Keratinocyte (primary cell): ENCODE data around the gene PDRG1. TPM values are rescaled to one million over a fixed set of nuclear protein-coding genes. Genes with fewer than 3 reads are reported as not detected.

Experiments used
- DNase-seq: peaks from one replicate; pipeline ENCODE4 v3.0.0-alpha.2; 2011; ENCODE audit warnings: low read depth, missing footprints, low spot score
- FAIRE-seq: peaks from 2 replicates; lab custom pipeline; 2011; peaks lifted over from hg19 to GRCh38; lab: Jason Lieb, UNC
- H2AFZ ChIP-seq: 2 replicates; pipeline ENCODE4 v1.6.0; 2012; ENCODE audit warnings: low read length, control low read depth, inconsistent platforms; ENCODE audit not compliant: control insufficient read depth
- H3K27ac ChIP-seq: 2 replicates; pipeline ENCODE4 v1.5.1; 2011; ENCODE audit warnings: low read length; ENCODE audit not compliant: control insufficient read depth, insufficient read depth
- H3K27me3 ChIP-seq: 3 replicates; pipeline ENCODE4 v1.6.0; 2011; ENCODE audit warnings: low read length; ENCODE audit not compliant: control insufficient read depth, insufficient read depth; ENCODE audit errors: extremely low read depth
- H3K36me3 ChIP-seq, 2 experiments: 2 replicates in 1 of 2; 3 replicates in 1 of 2; pipeline ENCODE4 v1.5.1; 2011; ENCODE audit warnings: low read length in 2 of 2, mild to moderate bottlenecking in 1 of 2; ENCODE audit not compliant: control insufficient read depth in 2 of 2, insufficient read depth in 2 of 2; ENCODE audit errors: extremely low read depth in 1 of 2
- H3K4me1 ChIP-seq: 3 replicates; pipeline ENCODE4 v1.5.1; 2011; ENCODE audit warnings: low read length; ENCODE audit not compliant: control insufficient read depth, insufficient read depth; ENCODE audit errors: extremely low read depth
- H3K4me2 ChIP-seq: 3 replicates; pipeline ENCODE4 v1.6.0; 2011; ENCODE audit warnings: low read depth, low read length; ENCODE audit not compliant: control insufficient read depth, insufficient read depth; ENCODE audit errors: extremely low read depth
- H3K4me3 ChIP-seq, 3 experiments: fragments of 200-600 bp in 1 of 3; sonication (generic) in 1 of 3; 2 replicates in 2 of 3; 3 replicates in 1 of 3; pipeline ENCODE4 v1.5.1; 2011 to 2016; ENCODE audit warnings: low read length in 3 of 3, mild to moderate bottlenecking in 3 of 3, control low read depth in 2 of 3, inconsistent platforms in 1 of 3, low read depth in 1 of 3, mixed read lengths in 1 of 3, mixed run types in 1 of 3, moderate library complexity in 1 of 3; ENCODE audit not compliant: control insufficient read depth in 2 of 3, insufficient read depth in 2 of 3; ENCODE audit errors: extremely low read depth in 1 of 3
- H3K79me2 ChIP-seq: 2 replicates; pipeline ENCODE4 v1.6.0; 2012; ENCODE audit warnings: low read length; ENCODE audit not compliant: control insufficient read depth, insufficient read depth
- H3K9ac ChIP-seq: 3 replicates; pipeline ENCODE4 v1.6.0; 2011; ENCODE audit warnings: low read length; ENCODE audit not compliant: control insufficient read depth, insufficient read depth; ENCODE audit errors: extremely low read depth
- H3K9me1 ChIP-seq: 3 replicates; pipeline ENCODE4 v1.6.0; 2011; ENCODE audit warnings: low read length; ENCODE audit not compliant: control insufficient read depth, insufficient read depth; ENCODE audit errors: extremely low read depth
- H3K9me3 ChIP-seq: 2 replicates; pipeline ENCODE4 v1.5.1; 2012; ENCODE audit warnings: low read depth, low read length; ENCODE audit not compliant: control insufficient read depth
- H4K20me1 ChIP-seq: 3 replicates; pipeline ENCODE4 v1.6.0; 2011; ENCODE audit warnings: low read length; ENCODE audit not compliant: control insufficient read depth, insufficient read depth; ENCODE audit errors: extremely low read depth
- EZH2 ChIP-seq: IDR thresholded peaks from one replicate; pipeline ENCODE4 v1.6.1; 2012; ENCODE audit warnings: inconsistent platforms, mild to moderate bottlenecking, low read length, moderate library complexity
- dilution Hi-C: fragments of 300-500 bp; cut with MboI; formaldehyde crosslinking; loops from one replicate; pipeline ENCODE4 v1.7.0; 2020; ENCODE audit warnings: low sequenced_read_pairs; ENCODE audit not compliant: extremely low pct_ligation_motif_present
- polyA plus RNA-seq, 5 experiments: library from polyadenylated mRNA; depleted of rRNA in 3 of 5; stranded (reverse) in 3 of 5; stranded (forward) in 1 of 5; unstranded in 1 of 5; fragments of >200 nt; gene quantifications; 1 replicate in 1 of 5; 2 replicates in 3 of 5; 3 replicates in 1 of 5; pipeline versions ENCODE4 v1.2.1 to v1.2.3, GENCODE V29; 2011 to 2012; ENCODE audit warnings: missing spikeins in 2 of 5, low read depth in 1 of 5, low replicate concordance in 1 of 5
- TF ChIP-seq, protein P1 (sequence below), 3 experiments: IDR thresholded peaks in 1 of 3; conservative IDR thresholded peaks in 1 of 3; optimal IDR thresholded peaks in 1 of 3; 2 replicates in 2 of 3; 3 replicates in 1 of 3; pipeline versions ENCODE3 to v1.5.1; 2011; ENCODE audit warnings: low read length in 3 of 3, mild to moderate bottlenecking in 3 of 3, moderate library complexity in 2 of 3, control low read depth in 1 of 3, inconsistent platforms in 1 of 3; ENCODE audit not compliant: insufficient read depth in 2 of 3; ENCODE audit errors: extremely low read depth in 1 of 3

Gene PDRG1
- polyA plus RNA-seq, 1 donor (not counting 4 experiments of a cell fraction or from before 2014, with no cell fraction given): 15.3 TPM

GRCh38 chr20:31948008-31948407 lies 3.8 kb downstream of the PDRG1 start:
- H3K4me3 ChIP-seq: no peak overlapping the region
- H3K36me3 ChIP-seq: peaks cover 13 to 43% of the 10 kb centered on the region in 2 experiments
- H3K9me1 ChIP-seq: no peaks in the 10 kb centered on the region
- no peak overlapping the region for H3K4me2 ChIP-seq
- no peaks in the 10 kb centered on the region for H3K9me3 ChIP-seq
- DNase-seq (no peak), FAIRE-seq (no peak)
- H3K9ac ChIP-seq: no peak overlapping the region
- TF ChIP-seq EZH2: no peak
- TF ChIP-seq, protein P1, sequence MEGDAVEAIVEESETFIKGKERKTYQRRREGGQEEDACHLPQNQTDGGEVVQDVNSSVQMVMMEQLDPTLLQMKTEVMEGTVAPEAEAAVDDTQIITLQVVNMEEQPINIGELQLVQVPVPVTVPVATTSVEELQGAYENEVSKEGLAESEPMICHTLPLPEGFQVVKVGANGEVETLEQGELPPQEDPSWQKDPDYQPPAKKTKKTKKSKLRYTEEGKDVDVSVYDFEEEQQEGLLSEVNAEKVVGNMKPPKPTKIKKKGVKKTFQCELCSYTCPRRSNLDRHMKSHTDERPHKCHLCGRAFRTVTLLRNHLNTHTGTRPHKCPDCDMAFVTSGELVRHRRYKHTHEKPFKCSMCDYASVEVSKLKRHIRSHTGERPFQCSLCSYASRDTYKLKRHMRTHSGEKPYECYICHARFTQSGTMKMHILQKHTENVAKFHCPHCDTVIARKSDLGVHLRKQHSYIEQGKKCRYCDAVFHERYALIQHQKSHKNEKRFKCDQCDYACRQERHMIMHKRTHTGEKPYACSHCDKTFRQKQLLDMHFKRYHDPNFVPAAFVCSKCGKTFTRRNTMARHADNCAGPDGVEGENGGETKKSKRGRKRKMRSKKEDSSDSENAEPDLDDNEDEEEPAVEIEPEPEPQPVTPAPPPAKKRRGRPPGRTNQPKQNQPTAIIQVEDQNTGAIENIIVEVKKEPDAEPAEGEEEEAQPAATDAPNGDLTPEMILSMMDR (optimal IDR thresholded peaks at IDR 0.05 in 1 of 3, IDR thresholded peaks at IDR 0.05 in 1 of 3, conservative IDR thresholded peaks at IDR 0.05 in 1 of 3; ENCODE audit: extremely low read depth in 1 of 3, insufficient read depth in 2 of 3, low read length in 3 of 3): no peak
- H3K79me2 ChIP-seq: peaks cover 24% of the 10 kb centered on the region
- dilution Hi-C loops: no loop called here
- peaks cover 9% of the 10 kb centered on the region for H3K4me1 ChIP-seq
- H2AFZ ChIP-seq: no peak overlapping the region
- H3K27ac ChIP-seq: no peak overlapping the region
- H4K20me1 ChIP-seq: no peaks in the 10 kb centered on the region
- no peaks in the 10 kb centered on the region for H3K27me3 ChIP-seq

DNA sequence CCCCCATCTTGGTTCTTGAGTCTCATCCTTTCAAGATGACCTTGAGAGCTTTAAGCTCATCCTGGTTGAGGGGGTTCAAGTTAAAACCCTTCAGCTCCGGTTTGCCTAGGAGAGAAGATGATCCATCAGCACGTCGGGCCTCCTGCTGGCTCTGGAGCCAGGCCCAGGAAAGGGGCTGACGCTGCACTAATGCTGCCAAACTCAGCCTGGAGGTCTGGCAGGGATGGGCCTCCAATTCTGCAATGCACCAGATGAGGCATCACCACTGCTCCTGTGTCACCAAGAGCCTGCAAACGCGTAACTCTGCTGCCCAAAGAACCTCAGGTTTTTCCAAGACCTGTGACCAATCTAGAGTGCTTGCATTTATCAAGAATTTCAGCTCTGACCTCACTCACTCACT lies 6.1 kb downstream of the PDRG1 start:
- FAIRE-seq (no peak), DNase-seq (no peak)
- no peak overlapping the region for H3K9ac ChIP-seq
- peaks cover 14% of the 10 kb centered on the region for H3K79me2 ChIP-seq
- dilution Hi-C loops: no loop called here
- H3K4me3 ChIP-seq: no peak overlapping the region
- H3K9me1 ChIP-seq: no peaks in the 10 kb centered on the region
- no peaks in the 10 kb centered on the region for H3K27me3 ChIP-seq
- no peak overlapping the region for H2AFZ ChIP-seq
- H3K36me3 ChIP-seq: peaks cover 15 to 43% of the 10 kb centered on the region in 2 experiments
- TF ChIP-seq EZH2: no peak
- TF ChIP-seq, protein P1 (optimal IDR thresholded peaks at IDR 0.05 in 1 of 3, IDR thresholded peaks at IDR 0.05 in 1 of 3, conservative IDR thresholded peaks at IDR 0.05 in 1 of 3; ENCODE audit: extremely low read depth in 1 of 3, insufficient read depth in 2 of 3, low read length in 3 of 3): no peak
- H4K20me1 ChIP-seq: no peaks in the 10 kb centered on the region
- H3K4me1 ChIP-seq: peaks cover 5% of the 10 kb centered on the region
- H3K27ac ChIP-seq: no peak overlapping the region
- H3K9me3 ChIP-seq: no peaks in the 10 kb centered on the region
- H3K4me2 ChIP-seq: no peak overlapping the region
